Muscle of back (tissue), 11 donors: ENCODE results near the gene SPDYE2. TPM values are rescaled to one million over a fixed set of nuclear protein-coding genes. Genes with fewer than 3 reads are reported as not detected.
"Not testable (repeated sequence)": the region's sequence is repeated elsewhere in the genome, so short reads cannot be mapped to it uniquely, and the experiment has no call there.

Experiments used
- DNase-seq, 3 donors: peaks; one replicate each; pipeline versions ENCODE4 v3.0.0 to v3.0.0-alpha.2; 2013
- polyA plus RNA-seq, 10 donors: library from polyadenylated mRNA; unstranded; fragments of 120-200 nt; gene quantifications; one replicate each; pipeline ENCODE4 v1.2.1, GENCODE V29; 2013; ENCODE audit not compliant: insufficient read length in 10 of 10

SPDYE2 gene
- polyA plus RNA-seq, 10 donors = 2.3 to 13.2 (median 5.3) TPM

DNA sequence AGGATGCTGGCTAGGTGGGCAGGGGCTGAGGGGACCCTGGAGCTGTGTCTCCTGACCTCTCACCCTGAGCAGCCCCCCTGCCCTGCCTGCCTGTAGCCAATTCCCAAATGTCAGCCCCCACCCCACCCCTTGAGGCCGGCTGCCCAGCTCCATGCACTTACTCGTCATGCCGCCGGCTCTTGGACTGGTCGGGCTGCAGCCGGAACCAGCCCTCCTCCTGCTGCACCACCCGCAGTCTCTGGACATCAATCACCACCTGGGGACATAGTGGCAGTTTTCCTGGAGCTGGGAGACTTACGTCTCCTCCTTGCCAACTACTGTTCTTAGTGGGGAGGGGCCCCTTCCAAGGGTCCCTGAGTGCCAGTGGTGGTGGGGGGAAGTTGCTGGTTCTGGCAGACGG is 48.7 kb downstream of the SPDYE2 start:
- DNase-seq = not testable (repeated sequence)

- not testable (repeated sequence) for DNase-seq
These were observed 51.3 kb downstream of the SPDYE2 start for GRCh38 chr7:102602317-102602716.

DNA sequence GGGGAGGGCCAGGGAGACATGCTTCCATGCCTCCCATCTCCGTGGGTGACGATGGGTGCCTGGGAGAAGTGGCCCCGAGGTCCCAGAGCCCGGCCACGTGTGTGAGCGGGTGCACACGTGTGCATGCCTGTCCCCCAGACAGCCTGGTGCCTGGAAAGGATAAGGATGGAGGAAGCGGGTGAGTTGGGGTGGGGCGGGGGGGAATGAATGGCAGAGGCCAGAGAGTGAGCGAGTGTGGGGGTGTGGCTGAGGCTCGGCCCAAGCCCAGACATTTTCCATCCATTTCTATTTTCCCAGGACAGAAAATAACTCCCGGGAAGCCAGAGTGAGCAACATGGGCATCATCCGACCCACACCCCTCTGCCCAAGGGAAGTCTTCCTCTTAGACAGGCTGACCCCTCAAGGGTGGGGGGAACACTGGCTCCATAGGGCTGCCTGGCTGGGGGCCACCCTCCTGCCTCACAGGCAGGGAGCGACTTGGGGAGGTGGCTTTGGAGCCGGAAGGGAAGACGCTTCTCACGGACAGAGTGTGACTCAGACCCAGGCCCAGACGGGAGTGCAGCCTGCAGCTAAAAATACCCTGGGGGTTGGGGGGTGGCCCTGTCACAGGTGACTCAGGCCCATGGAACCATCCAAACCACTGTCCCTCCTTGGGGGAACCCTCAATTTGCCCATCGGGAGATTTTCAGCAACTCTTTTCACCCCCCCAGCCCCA is 53.6 kb downstream of the SPDYE2 start:
- DNase-seq = not testable (repeated sequence)

- not testable (repeated sequence) for DNase-seq
These were observed 55.8 kb downstream of the SPDYE2 start for GRCh38 chr7:102606848-102607247.

GRCh38 chr7:102609734-102610133 is 58.7 kb downstream of the SPDYE2 start:
- DNase-seq = not testable (repeated sequence)

- DNase-seq = not testable (repeated sequence)
These were observed 59.4 kb downstream of the SPDYE2 start for GRCh38 chr7:102610441-102610840.

- not testable (repeated sequence) for DNase-seq
These were observed 60.1 kb downstream of the SPDYE2 start for GRCh38 chr7:102611013-102611674.

DNA sequence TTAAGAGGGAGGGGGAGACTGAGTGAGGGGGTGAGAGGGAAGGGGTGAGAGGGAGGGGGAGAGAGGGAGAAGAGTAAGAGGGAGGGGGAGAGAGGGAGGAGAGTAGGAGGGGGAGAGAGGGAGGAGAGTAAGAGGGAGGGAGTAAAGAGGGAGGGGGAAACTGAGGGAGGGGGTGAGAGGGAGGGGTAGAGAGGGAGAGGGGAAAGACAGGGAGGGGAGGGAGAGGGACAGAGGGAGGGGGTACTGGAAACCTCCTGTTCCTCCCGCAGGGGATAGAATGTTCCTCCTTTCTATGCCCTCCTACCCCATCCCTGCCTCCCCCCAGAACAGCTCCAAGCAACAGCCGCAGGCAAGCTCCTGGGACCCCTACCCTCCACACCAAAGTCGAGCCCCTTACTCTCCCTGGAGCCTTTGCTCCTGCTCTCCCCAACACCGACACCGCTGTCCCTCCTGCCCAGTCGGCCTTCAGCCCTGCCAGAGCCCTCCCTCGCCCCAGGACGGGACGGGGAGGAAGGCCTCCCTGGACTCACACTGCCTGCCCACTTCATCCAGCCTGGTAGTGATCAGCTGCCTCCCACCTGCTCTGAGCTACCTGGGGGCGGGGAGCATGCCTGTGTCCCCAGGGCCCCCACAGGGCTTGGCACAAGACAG is 60.8 kb downstream of the SPDYE2 start:
- peak in 2 of 3 donors; percentile 38 to 69 for DNase-seq

Other genes with a start within 250 kb of the SPDYE2 start
- gene SPDYE6, start 194.8 kb upstream of the SPDYE2 start, polyA plus RNA-seq = 1 to 10 TPM in 9 of 10 donors, not detected in 1; 1.5 to 9.4 (median 3.4) TPM
- 10 to 100 TPM; 17.6 to 30.1 (median 24.8) TPM for gene PRKRIP1, start 154.9 kb upstream of the SPDYE2 start, polyA plus RNA-seq
- 10 to 100 TPM in 5 of 10 donors, 1 to 10 TPM in 5; 6.3 to 16.0 (median 9.7) TPM for gene ORAI2, start 117.7 kb upstream of the SPDYE2 start, polyA plus RNA-seq
- 1 to 10 TPM; 5.6 to 9.4 (median 7.5) TPM for gene ALKBH4, start 86.4 kb upstream of the SPDYE2 start, polyA plus RNA-seq
- 10 to 100 TPM in 7 of 10 donors, 1 to 10 TPM in 3; 8.5 to 16.0 (median 10.7) TPM for gene LRWD1, start 86.2 kb upstream of the SPDYE2 start, polyA plus RNA-seq
- gene POLR2J, start 72.3 kb upstream of the SPDYE2 start, polyA plus RNA-seq = 10 to 100 TPM; 22.1 to 36.5 (median 27.2) TPM
- 10 to 100 TPM in 9 of 10 donors, 1 to 10 TPM in 1; 8.4 to 21.6 (median 11.4) TPM for gene RASA4B, start 33.4 kb upstream of the SPDYE2 start, polyA plus RNA-seq
- 10 to 100 TPM in 3 of 10 donors, 1 to 10 TPM in 7; 1.2 to 16.5 (median 8.6) TPM for gene UPK3BL2, start 7.5 kb upstream of the SPDYE2 start, polyA plus RNA-seq
- 10 to 100 TPM; 50.7 to 80.4 (median 63.5) TPM for gene POLR2J3, start 21.4 kb downstream of the SPDYE2 start, polyA plus RNA-seq
- gene RASA4, start 65.5 kb downstream of the SPDYE2 start, polyA plus RNA-seq = 10 to 100 TPM; 16.3 to 43.7 (median 27.8) TPM
- 10 to 100 TPM in 6 of 10 donors, 1 to 10 TPM in 4; 3.7 to 50.4 (median 10.9) TPM for gene UPK3BL1, start 91.6 kb downstream of the SPDYE2 start, polyA plus RNA-seq
- gene SPDYE2B, start 99.1 kb downstream of the SPDYE2 start, polyA plus RNA-seq = 1 to 10 TPM in 7 of 10 donors, under 1 TPM in 3; 0.32 to 3.9 (median 1.7) TPM
- 1 to 10 TPM in 8 of 10 donors, under 1 TPM in 1, not detected in 1; 0.54 to 4.3 (median 2.4) TPM for gene POLR2J2, start 120.4 kb downstream of the SPDYE2 start, polyA plus RNA-seq
- 1 to 10 TPM; 3.5 to 8.2 (median 5.2) TPM for gene FAM185A, start 197.8 kb downstream of the SPDYE2 start, polyA plus RNA-seq